Right atrium auricular region (tissue), 2 donors: ENCODE results near the gene HIBADH. TPM values are rescaled to one million over a fixed set of nuclear protein-coding genes. Genes with fewer than 3 reads are reported as not detected.
"Not testable (repeated sequence)": the region's sequence is repeated elsewhere in the genome, so short reads cannot be mapped to it uniquely, and the experiment has no call there.

Experiments used
- DNase-seq: peaks from one replicate; pipeline ENCODE4 v3.0.0-alpha.2; 2019; ENCODE audit warnings: low spot score
- H3K27ac ChIP-seq, 2 donors: fragments of 200-600 bp; sonication (generic); 1 replicate in 1 of 2; 2 replicates in 1 of 2; pipeline ENCODE4 v1.5.1; 2016 to 2019
- H3K27me3 ChIP-seq, 2 donors: fragments of 200-600 bp; sonication (generic); one replicate each; pipeline versions ENCODE4 v1.5.1 to v1.6.0; 2017 to 2019
- H3K36me3 ChIP-seq: fragments of 200-600 bp; sonication (generic); one replicate; pipeline ENCODE4 v1.5.1; 2016
- H3K4me1 ChIP-seq, 2 donors: fragments of 200-600 bp; sonication (generic); one replicate each; pipeline versions ENCODE4 v1.5.1 to v1.6.0; 2017 to 2019
- H3K4me3 ChIP-seq, 2 donors: fragments of 200-600 bp; sonication (generic); 1 replicate in 1 of 2; 2 replicates in 1 of 2; pipeline ENCODE4 v1.5.1; 2017 to 2019; ENCODE audit warnings: mild to moderate bottlenecking in 1 of 2, moderate library complexity in 1 of 2
- H3K9me3 ChIP-seq, 2 donors: fragments of 200-600 bp; sonication (generic); one replicate each; pipeline ENCODE4 v1.5.1; 2019
- total RNA-seq, 2 donors: library from RNA; depleted of rRNA; stranded (reverse); fragments of >200 nt; gene quantifications; one replicate each; pipeline ENCODE4 v1.1.0, GENCODE V29; 2016
- TF ChIP-seq, protein P1 (sequence below), 2 donors: fragments of 200-600 bp; sonication (generic); IDR thresholded peaks; one replicate each; pipeline ENCODE4 v1.5.1; 2019; ENCODE audit warnings: antibody characterized with exemption in 2 of 2

The HIBADH gene
- total RNA-seq, 2 donors from 2014 or later: 42.0 to 95.0 TPM

DNA sequence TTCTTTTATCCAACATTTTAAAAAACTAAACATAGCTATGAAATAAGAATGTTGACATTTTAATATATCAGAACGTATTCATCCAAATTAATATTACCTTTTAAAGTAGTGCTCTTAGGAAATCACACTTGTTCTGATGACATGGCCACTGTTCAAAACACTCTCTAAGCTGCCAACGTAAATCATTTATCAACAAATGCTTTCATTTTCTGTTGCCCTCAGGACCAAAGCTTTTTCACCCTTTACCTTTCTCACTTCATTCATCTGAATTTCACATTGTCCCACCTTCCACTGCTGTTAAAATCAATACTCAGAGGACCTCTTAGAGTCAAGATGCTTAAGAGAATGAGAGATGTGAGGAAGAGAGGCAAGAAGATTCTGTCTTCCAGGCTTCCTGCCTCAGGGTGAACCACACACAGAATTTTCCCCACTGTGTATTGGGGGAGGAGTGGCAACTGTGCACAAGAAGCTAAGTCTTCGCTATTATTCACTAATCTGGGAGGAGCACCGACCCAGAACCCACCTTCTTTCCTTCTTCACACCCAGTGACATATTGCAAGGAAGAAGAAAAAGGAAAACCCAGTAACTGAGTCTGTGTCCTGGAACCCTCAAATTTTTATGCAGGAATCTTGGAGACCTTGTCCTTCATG is 21.0 kb downstream of the HIBADH start:
- DNase-seq: no peak
- H3K9me3 ChIP-seq: no peaks in the 10 kb centered on the region
- no peaks in the 10 kb centered on the region for H3K27me3 ChIP-seq
- no peaks in the 10 kb centered on the region for H3K36me3 ChIP-seq
- peak overlapping the region; percentile 16 to 21 for H3K27ac ChIP-seq
- H3K4me1 ChIP-seq: peaks cover 0 to 18% of the 10 kb centered on the region in 2 donors
- H3K4me3 ChIP-seq: no peak overlapping the region
- TF ChIP-seq, protein P1, sequence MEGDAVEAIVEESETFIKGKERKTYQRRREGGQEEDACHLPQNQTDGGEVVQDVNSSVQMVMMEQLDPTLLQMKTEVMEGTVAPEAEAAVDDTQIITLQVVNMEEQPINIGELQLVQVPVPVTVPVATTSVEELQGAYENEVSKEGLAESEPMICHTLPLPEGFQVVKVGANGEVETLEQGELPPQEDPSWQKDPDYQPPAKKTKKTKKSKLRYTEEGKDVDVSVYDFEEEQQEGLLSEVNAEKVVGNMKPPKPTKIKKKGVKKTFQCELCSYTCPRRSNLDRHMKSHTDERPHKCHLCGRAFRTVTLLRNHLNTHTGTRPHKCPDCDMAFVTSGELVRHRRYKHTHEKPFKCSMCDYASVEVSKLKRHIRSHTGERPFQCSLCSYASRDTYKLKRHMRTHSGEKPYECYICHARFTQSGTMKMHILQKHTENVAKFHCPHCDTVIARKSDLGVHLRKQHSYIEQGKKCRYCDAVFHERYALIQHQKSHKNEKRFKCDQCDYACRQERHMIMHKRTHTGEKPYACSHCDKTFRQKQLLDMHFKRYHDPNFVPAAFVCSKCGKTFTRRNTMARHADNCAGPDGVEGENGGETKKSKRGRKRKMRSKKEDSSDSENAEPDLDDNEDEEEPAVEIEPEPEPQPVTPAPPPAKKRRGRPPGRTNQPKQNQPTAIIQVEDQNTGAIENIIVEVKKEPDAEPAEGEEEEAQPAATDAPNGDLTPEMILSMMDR (IDR thresholded peaks at IDR 0.05): no peak

DNA sequence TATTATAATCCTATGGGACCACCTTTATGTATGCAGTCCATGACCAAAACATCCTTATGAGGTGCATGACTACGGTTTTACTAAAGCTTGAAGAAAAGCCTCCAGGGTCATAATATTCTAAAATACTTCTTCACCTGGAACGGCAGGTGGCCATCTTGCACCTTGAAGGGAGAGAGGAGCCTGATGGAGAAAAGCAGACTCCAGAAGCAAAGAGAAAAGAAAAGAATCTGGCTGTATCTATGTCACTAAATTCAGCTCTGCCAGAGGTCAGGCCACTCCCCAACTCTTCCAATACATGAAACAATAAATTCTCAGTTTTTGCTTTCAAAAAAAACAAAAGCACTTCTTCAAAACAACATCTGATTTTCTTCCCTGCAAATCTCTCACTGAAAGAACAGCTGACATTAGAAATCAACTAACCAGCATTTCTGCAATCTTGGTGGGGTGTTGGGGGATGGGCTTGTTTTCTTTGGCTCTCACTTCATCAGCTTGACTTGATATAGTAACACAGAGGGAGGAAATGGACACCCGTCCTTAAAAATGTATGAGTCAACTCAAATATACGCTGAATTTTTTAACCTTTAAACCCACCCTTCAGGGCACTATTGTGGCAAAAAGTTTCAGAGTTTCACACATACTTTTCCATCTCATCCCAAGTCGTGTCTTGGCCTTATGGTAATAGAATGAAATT is 21.7 kb downstream of the HIBADH start:
- Histone ChIP-seq H3K27ac (peak overlapping the region in 1 of 2 donors; percentile 10), H3K27me3 (no peaks in the 10 kb centered on the region), H3K36me3 (no peaks in the 10 kb centered on the region), H3K4me3 (no peak overlapping the region), H3K9me3 (no peaks in the 10 kb centered on the region), H3K4me1 (peaks cover 0 to 18% of the 10 kb centered on the region in 2 donors)
- TF ChIP-seq, protein P1 (IDR thresholded peaks at IDR 0.05): no peak
- DNase-seq: no peak

DNA sequence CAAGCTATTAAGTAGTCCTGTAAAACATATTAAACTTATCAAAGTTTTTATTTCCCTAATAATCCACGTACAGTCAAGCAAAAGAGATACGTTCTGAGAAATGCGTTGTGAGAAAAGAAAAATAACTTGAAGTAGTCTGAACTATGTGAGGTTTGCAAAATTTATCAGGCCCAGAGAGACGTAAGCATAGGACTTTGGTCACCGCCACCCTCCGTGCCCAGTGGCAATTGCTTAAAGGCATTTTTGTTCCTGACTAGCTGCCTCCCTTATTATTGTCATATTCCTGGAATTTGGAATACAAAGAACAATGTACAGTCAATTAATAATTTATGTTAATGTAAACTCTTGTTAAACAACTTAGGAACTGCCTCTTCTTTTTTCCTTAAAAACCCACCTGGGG is 22.8 kb downstream of the HIBADH start:
- Histone ChIP-seq H3K9me3 (no peaks in the 10 kb centered on the region), H3K4me1 (peaks cover 0 to 28% of the 10 kb centered on the region in 2 donors), H3K36me3 (no peaks in the 10 kb centered on the region), H3K27ac (no peak overlapping the region), H3K4me3 (no peak overlapping the region), H3K27me3 (no peaks in the 10 kb centered on the region)
- no peak for DNase-seq
- TF ChIP-seq, protein P1 (IDR thresholded peaks at IDR 0.05): no peak

DNA sequence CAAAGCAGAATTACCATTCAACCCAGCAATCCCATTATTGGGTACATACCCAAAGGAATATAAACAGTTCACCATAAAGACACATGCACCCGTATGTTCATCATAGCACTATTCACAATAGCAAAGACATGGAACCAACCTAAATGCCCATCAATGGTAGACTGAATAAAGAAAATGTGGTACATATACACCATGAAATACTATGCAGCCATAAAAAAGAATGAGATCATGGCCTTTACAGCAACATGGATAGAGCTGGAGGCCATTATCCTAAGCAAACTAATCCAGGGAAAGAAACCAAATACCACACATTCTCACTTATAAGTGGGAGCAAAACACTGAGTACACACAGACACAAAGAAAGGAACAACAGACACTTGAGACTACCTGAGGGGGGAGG is 23.6 kb downstream of the HIBADH start:
- not testable (repeated sequence) for DNase-seq, H3K27me3 ChIP-seq, H3K27ac ChIP-seq, H3K4me3 ChIP-seq, H3K9me3 ChIP-seq, H3K36me3 ChIP-seq
- peaks cover 0 to 28% of the 10 kb centered on the region in 2 donors for H3K4me1 ChIP-seq

DNA sequence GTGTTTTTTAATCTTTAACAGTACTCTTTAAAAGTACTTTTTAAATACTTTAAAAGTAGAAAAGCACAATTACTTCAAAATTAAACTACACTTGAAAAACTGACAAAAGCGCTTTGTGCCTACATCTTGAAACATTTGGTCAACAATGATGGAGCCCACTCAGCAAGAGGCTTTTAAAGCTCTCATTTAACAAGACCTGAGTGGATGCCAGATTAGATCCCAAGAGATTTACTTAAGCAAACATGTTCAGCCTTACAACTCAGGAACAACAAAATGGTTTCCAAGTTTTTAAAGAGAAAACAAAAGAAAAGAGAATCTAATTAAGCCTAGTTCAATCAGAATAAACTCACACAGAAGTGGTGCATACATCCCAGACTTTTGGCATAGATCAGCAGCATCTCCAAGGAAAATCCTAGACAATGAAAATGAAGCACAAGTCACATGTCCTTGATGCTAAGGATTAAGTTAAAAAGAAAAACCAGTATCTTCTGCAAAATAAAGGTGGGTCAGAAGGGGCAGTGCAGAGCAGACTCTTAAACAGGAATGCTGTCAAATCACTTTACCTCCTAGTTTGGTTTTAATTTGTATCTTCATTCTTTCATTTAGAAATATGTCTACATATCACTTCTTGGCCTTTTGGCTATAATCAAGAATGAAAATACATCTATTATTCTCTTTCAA is 26.2 kb downstream of the HIBADH start:
- TF ChIP-seq, protein P1 (IDR thresholded peaks at IDR 0.05): no peak
- no peak overlapping the region for H3K4me3 ChIP-seq
- no peaks in the 10 kb centered on the region for H3K9me3 ChIP-seq
- H3K36me3 ChIP-seq: no peaks in the 10 kb centered on the region
- H3K27ac ChIP-seq: no peak overlapping the region
- H3K4me1 ChIP-seq: peaks cover 0 to 20% of the 10 kb centered on the region in 2 donors
- DNase-seq: no peak
- no peaks in the 10 kb centered on the region for H3K27me3 ChIP-seq

DNA sequence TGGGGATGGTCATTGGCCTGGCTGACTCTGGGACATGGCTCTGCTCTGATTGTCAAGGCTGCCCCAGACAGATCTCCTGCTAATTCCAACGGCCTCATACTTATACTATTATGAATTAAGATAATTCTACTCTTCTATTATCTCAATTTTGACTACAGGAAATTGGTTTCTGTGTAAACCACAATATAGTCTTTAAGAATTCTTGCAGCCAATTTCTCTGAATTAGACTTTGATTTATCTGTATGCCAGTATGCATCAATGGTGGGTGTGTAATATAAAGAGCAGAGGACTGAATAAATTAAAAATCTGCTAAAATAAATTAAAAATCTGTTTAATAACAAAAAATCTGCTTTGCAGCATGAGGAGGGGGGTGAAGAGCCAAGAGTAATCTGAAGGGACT is 27.0 kb downstream of the HIBADH start:
- Histone ChIP-seq H3K4me1 (peaks cover 0 to 12% of the 10 kb centered on the region in 2 donors), H3K9me3 (no peaks in the 10 kb centered on the region), H3K27ac (no peak overlapping the region), H3K36me3 (peaks cover 1% of the 10 kb centered on the region), H3K27me3 (no peaks in the 10 kb centered on the region), H3K4me3 (no peak overlapping the region)
- DNase-seq: no peak
- TF ChIP-seq, protein P1 (IDR thresholded peaks at IDR 0.05): no peak
